Activated T-cell treated with anti-CD3 and anti-CD28 coated beads for 1 hour (primary cell): ENCODE results near the gene SFXN1.

Experiments used
- DNase-seq: peaks from one replicate; pipeline ENCODE4 v3.0.0-alpha.2; 2020; ENCODE audit warnings: low read depth

The SFXN1 gene

GRCh38 chr5:175575301-175575700, 96.9 kb downstream of the SFXN1 start:
- no peak for DNase-seq

DNA sequence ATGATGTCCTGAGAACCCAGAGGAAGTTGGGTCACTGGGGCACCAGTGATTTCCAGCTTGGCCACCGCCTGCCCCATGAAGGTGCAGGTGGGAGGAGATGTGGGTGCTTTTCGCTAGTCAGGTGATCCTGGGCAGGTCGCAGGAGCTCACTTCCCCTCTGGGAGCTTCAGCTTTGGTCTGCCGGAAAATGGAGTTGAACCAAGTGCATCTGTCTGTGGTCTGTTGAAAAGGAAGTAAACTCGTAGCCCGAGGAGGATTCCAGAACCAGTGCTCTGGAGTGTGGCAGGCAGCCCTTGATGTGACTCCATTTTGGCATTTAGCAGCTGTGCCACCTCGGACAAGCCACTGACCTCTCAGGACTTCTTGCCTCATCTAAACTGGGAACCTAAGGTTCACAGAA, 97.7 kb downstream of the SFXN1 start:
- DNase-seq: no peak

- no peak for DNase-seq
These were observed 98.2 kb downstream of the SFXN1 start for GRCh38 chr5:175576591-175576990.
